Measurements from ENCODE around the gene TINCR.

DNA sequence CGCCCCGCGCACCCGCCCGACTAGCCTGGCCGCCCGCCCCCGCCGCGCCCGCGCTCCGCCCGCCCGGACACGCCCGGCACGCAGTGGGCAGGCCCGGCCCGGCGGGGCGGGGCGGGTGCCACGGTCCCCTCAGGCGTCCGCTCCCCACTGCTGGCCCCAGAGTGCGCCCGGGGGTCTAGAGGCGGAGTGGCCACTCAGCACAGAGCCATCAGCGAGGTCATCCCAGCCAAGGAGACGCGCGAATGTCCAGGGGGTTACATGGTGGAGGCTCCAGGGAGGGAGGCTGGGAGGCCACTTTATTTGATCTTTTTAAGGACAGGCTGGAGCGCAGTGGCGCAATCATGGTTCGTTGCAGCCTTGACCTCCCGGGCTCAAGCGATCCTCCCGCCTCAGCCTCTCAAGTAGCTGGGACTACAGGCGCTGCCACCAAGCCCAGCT, 236 bp upstream of the TINCR start:
- TF ChIP-seq, protein P1, sequence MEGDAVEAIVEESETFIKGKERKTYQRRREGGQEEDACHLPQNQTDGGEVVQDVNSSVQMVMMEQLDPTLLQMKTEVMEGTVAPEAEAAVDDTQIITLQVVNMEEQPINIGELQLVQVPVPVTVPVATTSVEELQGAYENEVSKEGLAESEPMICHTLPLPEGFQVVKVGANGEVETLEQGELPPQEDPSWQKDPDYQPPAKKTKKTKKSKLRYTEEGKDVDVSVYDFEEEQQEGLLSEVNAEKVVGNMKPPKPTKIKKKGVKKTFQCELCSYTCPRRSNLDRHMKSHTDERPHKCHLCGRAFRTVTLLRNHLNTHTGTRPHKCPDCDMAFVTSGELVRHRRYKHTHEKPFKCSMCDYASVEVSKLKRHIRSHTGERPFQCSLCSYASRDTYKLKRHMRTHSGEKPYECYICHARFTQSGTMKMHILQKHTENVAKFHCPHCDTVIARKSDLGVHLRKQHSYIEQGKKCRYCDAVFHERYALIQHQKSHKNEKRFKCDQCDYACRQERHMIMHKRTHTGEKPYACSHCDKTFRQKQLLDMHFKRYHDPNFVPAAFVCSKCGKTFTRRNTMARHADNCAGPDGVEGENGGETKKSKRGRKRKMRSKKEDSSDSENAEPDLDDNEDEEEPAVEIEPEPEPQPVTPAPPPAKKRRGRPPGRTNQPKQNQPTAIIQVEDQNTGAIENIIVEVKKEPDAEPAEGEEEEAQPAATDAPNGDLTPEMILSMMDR (IDR thresholded peaks at IDR 0.05), result no peak
- no peak for TF ChIP-seq EZH2 (IDR thresholded peaks at IDR 0.05; ENCODE audit: borderline replicate concordance, insufficient read depth, low read depth, low read length, poor library complexity, severe bottlenecking)
